Measurements from ENCODE around the gene STBD1.
"Not testable (repeated sequence)": the region's sequence is repeated elsewhere in the genome, so short reads cannot be mapped to it uniquely, and the experiment has no call there.

The STBD1 gene

GRCh38 chr4:76277667-76278066, 28.9 kb upstream of the STBD1 start:
- no peak for ATAC-seq
- TF ChIP-seq SNAI2 (CRISPR knock-in tag; IDR thresholded peaks at IDR 0.05) = no peak
- TF ChIP-seq CSRNP3 (CRISPR knock-in tag; IDR thresholded peaks at IDR 0.05) = no peak
- no peak for TF ChIP-seq CSDC2 (CRISPR knock-in tag; IDR thresholded peaks at IDR 0.05)
- TF ChIP-seq ZNF565 (CRISPR knock-in tag; conservative IDR thresholded peaks at IDR 0.05; ENCODE audit: low read depth) = no peak
- no peak for TF ChIP-seq RARB (CRISPR knock-in tag; IDR thresholded peaks at IDR 0.05)
- no peak for TF ChIP-seq ZNF70 (CRISPR knock-in tag; IDR thresholded peaks at IDR 0.05)
- TF ChIP-seq POU6F1 (CRISPR knock-in tag; IDR thresholded peaks at IDR 0.05; ENCODE audit: borderline replicate concordance, low read depth) = no peak
- TF ChIP-seq GLIS3 (CRISPR knock-in tag; IDR thresholded peaks at IDR 0.05) = no peak
- no peak for TF ChIP-seq ZC3H10 (CRISPR knock-in tag; IDR thresholded peaks at IDR 0.05)
- TF ChIP-seq ESRRG (CRISPR knock-in tag; IDR thresholded peaks at IDR 0.05) = no peak
- TF ChIP-seq ZFP30 (CRISPR knock-in tag; IDR thresholded peaks at IDR 0.05) = no peak

- TF ChIP-seq ESRRG (CRISPR knock-in tag; IDR thresholded peaks at IDR 0.05) = no peak
- ATAC-seq = no peak
Observed at GRCh38 chr4:76278583-76278982, 27.9 kb upstream of the STBD1 start.

GRCh38 chr4:76279462-76279861, 27.1 kb upstream of the STBD1 start:
- no peak for ATAC-seq
- TF ChIP-seq POU6F1 (CRISPR knock-in tag; IDR thresholded peaks at IDR 0.05; ENCODE audit: borderline replicate concordance, low read depth) (no peak), RARB (CRISPR knock-in tag; IDR thresholded peaks at IDR 0.05) (no peak), CSRNP3 (CRISPR knock-in tag; IDR thresholded peaks at IDR 0.05) (no peak), BACH2 (CRISPR knock-in tag; IDR thresholded peaks at IDR 0.05; ENCODE audit: borderline replicate concordance) (no peak), ZFP3 (CRISPR knock-in tag; IDR thresholded peaks at IDR 0.05) (no peak), CSDC2 (CRISPR knock-in tag; IDR thresholded peaks at IDR 0.05) (no peak), PATZ1 (CRISPR knock-in tag; IDR thresholded peaks at IDR 0.05; ENCODE audit: borderline replicate concordance) (no peak), SNAI2 (CRISPR knock-in tag; IDR thresholded peaks at IDR 0.05) (no peak), ZNF70 (CRISPR knock-in tag; IDR thresholded peaks at IDR 0.05) (no peak), TCF4 (CRISPR knock-in tag; IDR thresholded peaks at IDR 0.05; ENCODE audit: borderline replicate concordance) (no peak), ZC3H10 (CRISPR knock-in tag; IDR thresholded peaks at IDR 0.05) (no peak)

GRCh38 chr4:76280488-76281441, 25.8 kb upstream of the STBD1 start:
- no peak for ATAC-seq
- no peak for TF ChIP-seq ISL1 (CRISPR knock-in tag; IDR thresholded peaks at IDR 0.05)
- TF ChIP-seq PPARA (CRISPR knock-in tag; IDR thresholded peaks at IDR 0.05; ENCODE audit: borderline replicate concordance) = no peak
- TF ChIP-seq TCF4 (CRISPR knock-in tag; IDR thresholded peaks at IDR 0.05; ENCODE audit: borderline replicate concordance) = no peak
- no peak for TF ChIP-seq ESRRG (CRISPR knock-in tag; IDR thresholded peaks at IDR 0.05)
- no peak for TF ChIP-seq ZFP30 (CRISPR knock-in tag; IDR thresholded peaks at IDR 0.05)
- TF ChIP-seq BACH2 (CRISPR knock-in tag; IDR thresholded peaks at IDR 0.05; ENCODE audit: borderline replicate concordance) = no peak

- not testable (repeated sequence) for ATAC-seq
Observed at GRCh38 chr4:76281594-76281993, 24.9 kb upstream of the STBD1 start.

Measured in SK-N-SH treated with all-trans-retinoic acid at 6 μM for 48 hours (cell line).